ENCODE measurements around the gene INSYN2B. TPM values are rescaled to one million over a fixed set of nuclear protein-coding genes. Genes with fewer than 3 reads are reported as not detected.

INSYN2B gene
- total and polyA plus RNA-seq, 2 experiments from 2014 or later, result not detected

- Histone ChIP-seq H3K4me3 (no peak overlapping the region), H3K36me3 (ENCODE audit: insufficient read depth) (no peaks in the 10 kb centered on the region), H2AFZ (no peak overlapping the region)
Observed at GRCh38 chr5:169817031-169817430, 163.3 kb downstream of the INSYN2B start.

GRCh38 chr5:169814522-169814921 is 165.8 kb downstream of the INSYN2B start:
- Mint-ChIP-seq H3K27ac (no peak overlapping the region), H3K36me3 (ENCODE audit: low read depth) (peaks cover 4% of the 10 kb centered on the region; the same call in 1 of the 3 replicates), H3K4me3 (no peak overlapping the region), H3K27me3 (ENCODE audit: insufficient read depth, low read depth, poor library complexity) (peaks cover 10% of the 10 kb centered on the region), H3K9me3 (peaks cover 13% of the 10 kb centered on the region; the same call in 2 of the 3 replicates), H3K4me1 (peaks cover 41% of the 10 kb centered on the region)
- Histone ChIP-seq H3K79me2 (replicated peaks; ENCODE audit: insufficient read depth) (no peaks in the 10 kb centered on the region), H4K20me1 (replicated peaks; ENCODE audit: insufficient read depth) (no peaks in the 10 kb centered on the region), H3K36me3 (ENCODE audit: insufficient read depth) (no peaks in the 10 kb centered on the region), H3K27me3 (ENCODE audit: insufficient read depth) (no peaks in the 10 kb centered on the region), H3K27ac (ENCODE audit: low read depth) (no peak overlapping the region), H2AFZ (no peak overlapping the region), H3K4me2 (no peak overlapping the region), H3K4me1 (ENCODE audit: insufficient read depth) (peaks cover 31% of the 10 kb centered on the region), H3F3A (replicated peaks; ENCODE audit: low read depth) (no peaks in the 10 kb centered on the region), H3K4me3 (no peak overlapping the region), H3K9me2 (ENCODE audit: insufficient read depth) (peaks cover 10% of the 10 kb centered on the region; the same call in 1 of the 2 replicates)
- ATAC-seq (no peak), DNase-seq (ENCODE audit: low spot score) (no peak)
- TF ChIP-seq CTCF (conservative IDR thresholded peaks at IDR 0.05; ENCODE audit: low read depth in 2 of 2) (no peak), EZH2phosphoT487 (IDR thresholded peaks at IDR 0.05; ENCODE audit: unreplicated experiment) (no peak), JUNB (IDR thresholded peaks at IDR 0.05; ENCODE audit: unreplicated experiment) (no peak), REST (IDR thresholded peaks at IDR 0.05; ENCODE audit: unreplicated experiment) (no peak), EZH2 (IDR thresholded peaks at IDR 0.05; ENCODE audit: low read depth, unreplicated experiment) (no peak), ZNF331 (CRISPR knock-in tag; IDR thresholded peaks at IDR 0.05; ENCODE audit: low read depth) (no peak), STAT1 (IDR thresholded peaks at IDR 0.05; ENCODE audit: unreplicated experiment) (no peak), ZNF462 (CRISPR knock-in tag; IDR thresholded peaks at IDR 0.05) (no peak)

More at GRCh38 chr5:169817031-169817430, 163.3 kb downstream of the INSYN2B start:
- DNase-seq (ENCODE audit: low spot score) (no peak), ATAC-seq (no peak)
- Histone ChIP-seq H3K4me2 (no peak overlapping the region), H4K20me1 (replicated peaks; ENCODE audit: insufficient read depth) (no peaks in the 10 kb centered on the region), H3K27ac (ENCODE audit: low read depth) (no peak overlapping the region), H3K79me2 (replicated peaks; ENCODE audit: insufficient read depth) (no peaks in the 10 kb centered on the region), H3K4me1 (ENCODE audit: insufficient read depth) (peaks cover 12% of the 10 kb centered on the region), H3K9me2 (ENCODE audit: insufficient read depth) (peaks cover 10% of the 10 kb centered on the region; the same call in 1 of the 2 replicates), H3K27me3 (ENCODE audit: insufficient read depth) (no peaks in the 10 kb centered on the region), H3F3A (replicated peaks; ENCODE audit: low read depth) (no peaks in the 10 kb centered on the region)
- Mint-ChIP-seq H3K36me3 (ENCODE audit: low read depth) (peaks cover 4% of the 10 kb centered on the region; the same call in 1 of the 3 replicates), H3K27me3 (ENCODE audit: insufficient read depth, low read depth, poor library complexity) (peaks cover 3% of the 10 kb centered on the region), H3K27ac (no peak overlapping the region), H3K9me3 (peaks cover 15% of the 10 kb centered on the region; the same call in 2 of the 3 replicates), H3K4me3 (no peak overlapping the region), H3K4me1 (peaks cover 16% of the 10 kb centered on the region; the same call in 2 of the 3 replicates)
- TF ChIP-seq ZNF331 (CRISPR knock-in tag; IDR thresholded peaks at IDR 0.05; ENCODE audit: low read depth), result no peak
